ENCODE data around the gene JAK2.
"Not testable (repeated sequence)": the region's sequence is repeated elsewhere in the genome, so short reads cannot be mapped to it uniquely, and the experiment has no call there.

JAK2 gene

GRCh38 chr9:5073701-5074100 lies 88.6 kb downstream of the JAK2 start:
- no peak for TF ChIP-seq CTCF (IDR thresholded peaks at IDR 0.05)
- TF ChIP-seq ZFX (IDR thresholded peaks at IDR 0.05; ENCODE audit: borderline replicate concordance): no peak
- H3K27ac ChIP-seq: no peak overlapping the region

DNA sequence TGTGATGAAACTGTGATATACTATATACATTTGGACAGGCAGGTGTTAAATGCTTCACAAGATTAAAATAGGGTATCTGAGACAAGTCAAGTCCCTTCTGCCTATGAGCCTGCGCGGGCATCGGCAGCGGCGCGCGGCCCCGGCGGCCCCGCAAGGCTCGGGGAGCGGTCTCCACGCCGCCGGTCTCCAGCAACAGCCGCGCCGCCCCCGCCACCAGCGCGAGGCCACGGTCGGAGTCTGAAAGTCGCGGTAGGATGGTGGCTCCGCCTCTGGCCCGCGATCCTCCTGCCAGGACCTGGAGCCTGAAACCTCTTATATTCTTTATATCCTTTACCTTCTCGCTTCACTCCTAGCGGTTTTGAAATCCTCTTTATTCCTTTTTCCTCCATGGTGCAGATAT lies 100.9 kb downstream of the JAK2 start:
- H3K27ac ChIP-seq: no peak overlapping the region
- TF ChIP-seq CTCF (IDR thresholded peaks at IDR 0.05): no peak
- TF ChIP-seq ZFX (IDR thresholded peaks at IDR 0.05; ENCODE audit: borderline replicate concordance): no peak

DNA sequence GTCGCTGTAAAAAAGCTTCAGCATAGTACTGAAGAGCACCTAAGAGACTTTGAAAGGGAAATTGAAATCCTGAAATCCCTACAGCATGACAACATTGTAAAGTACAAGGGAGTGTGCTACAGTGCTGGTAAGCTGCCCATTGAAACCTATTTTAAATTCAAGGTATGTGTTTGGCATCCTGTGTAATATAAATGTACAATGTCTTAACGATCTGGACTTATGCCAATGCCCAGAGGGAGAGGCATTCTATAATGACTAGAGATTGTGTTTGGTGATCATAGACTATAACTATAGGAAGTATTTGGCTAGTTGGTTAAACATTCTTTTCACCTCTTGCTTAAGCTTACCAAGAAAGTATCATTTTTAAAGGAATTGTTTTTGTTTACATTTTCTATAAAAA lies 104.7 kb downstream of the JAK2 start:
- H3K27ac ChIP-seq: no peak overlapping the region
- TF ChIP-seq CTCF (IDR thresholded peaks at IDR 0.05) (no peak), ZFX (IDR thresholded peaks at IDR 0.05; ENCODE audit: borderline replicate concordance) (no peak)

DNA sequence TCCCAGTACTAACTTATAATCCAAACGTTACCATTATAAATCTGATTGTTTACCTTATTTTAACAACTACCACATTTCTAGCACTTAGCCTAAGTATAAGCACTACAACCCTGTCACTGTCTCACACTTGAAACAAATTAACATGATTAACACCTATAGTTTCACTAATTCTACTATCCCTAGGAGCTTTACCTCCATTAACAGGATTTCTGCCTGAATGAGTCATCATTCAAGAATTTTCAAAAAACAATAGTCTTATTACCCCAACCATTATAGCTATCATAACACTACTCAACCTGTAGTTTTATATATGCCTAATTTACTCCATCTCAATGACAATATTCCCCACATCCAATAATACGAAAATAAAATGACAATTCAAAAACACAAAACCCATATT lies 110.7 kb downstream of the JAK2 start:
- no peak for TF ChIP-seq ZFX (IDR thresholded peaks at IDR 0.05; ENCODE audit: borderline replicate concordance)
- no peak for TF ChIP-seq CTCF (IDR thresholded peaks at IDR 0.05)
- no peak overlapping the region for H3K27ac ChIP-seq

DNA sequence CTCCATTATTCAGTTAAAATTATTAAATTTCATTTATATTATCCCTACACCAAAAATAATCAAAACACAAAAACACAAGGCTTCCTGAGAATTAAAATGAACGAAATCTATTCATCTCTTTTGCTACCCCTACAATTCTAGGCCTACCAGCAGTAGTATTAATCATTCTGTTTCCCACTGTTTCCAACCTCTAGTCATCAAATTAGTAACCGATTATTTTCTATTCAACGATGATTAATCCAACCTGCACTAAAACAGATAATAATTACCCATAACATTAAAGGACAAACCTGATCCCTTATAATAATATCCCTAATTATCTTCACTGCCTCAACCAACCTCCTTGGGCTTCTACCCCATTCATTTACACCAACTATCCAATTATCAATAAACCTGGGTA lies 114.4 kb downstream of the JAK2 start:
- no peak for TF ChIP-seq CTCF (IDR thresholded peaks at IDR 0.05)
- TF ChIP-seq ZFX (IDR thresholded peaks at IDR 0.05; ENCODE audit: borderline replicate concordance): no peak
- H3K27ac ChIP-seq: no peak overlapping the region

GRCh38 chr9:5101127-5101526 lies 116.1 kb downstream of the JAK2 start:
- H3K27ac ChIP-seq: not testable (repeated sequence)

DNA sequence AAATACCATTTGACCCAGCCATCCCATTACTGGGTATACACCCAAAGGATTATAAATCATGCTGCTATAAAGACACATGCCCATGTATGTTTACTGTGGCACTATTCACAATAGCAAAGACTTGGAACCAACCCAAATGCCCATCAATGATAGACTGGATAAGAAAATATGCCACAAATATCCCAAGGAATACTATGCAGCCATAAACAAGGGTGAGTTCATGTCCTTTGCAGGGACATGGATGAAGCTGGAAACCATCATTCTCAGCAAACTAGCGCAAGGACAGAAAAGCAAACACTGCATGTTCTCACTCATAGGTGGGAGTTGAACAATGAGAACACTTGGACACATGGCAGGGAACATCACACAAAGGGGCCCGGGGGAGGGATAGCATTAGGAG lies 121.4 kb downstream of the JAK2 start:
- not testable (repeated sequence) for H3K27ac ChIP-seq

- no peak overlapping the region for H3K27ac ChIP-seq
- no peak for TF ChIP-seq ZFX (IDR thresholded peaks at IDR 0.05; ENCODE audit: borderline replicate concordance)
Measured at GRCh38 chr9:5110867-5111681, 126.0 kb downstream of the JAK2 start.

- H3K27ac ChIP-seq: no peak overlapping the region
- TF ChIP-seq ZFX (IDR thresholded peaks at IDR 0.05; ENCODE audit: borderline replicate concordance): no peak
- no peak for TF ChIP-seq CTCF (IDR thresholded peaks at IDR 0.05)
Measured at GRCh38 chr9:5111696-5112095, 126.6 kb downstream of the JAK2 start.

All from 22Rv1 (cell line).